DMS53 treated with DMSO at 0.1 percent for 48 hours (cell line): ENCODE data around the gene LRRC63.
"Not testable (repeated sequence)": the region's sequence is repeated elsewhere in the genome, so short reads cannot be mapped to it uniquely, and the experiment has no call there.

Experiments used
- DNase-seq: peaks from one replicate; lab custom pipeline; 2025; ENCODE audit not compliant: unreplicated experiment; lab: John Stamatoyannopoulos, UW

LRRC63 gene

DNA sequence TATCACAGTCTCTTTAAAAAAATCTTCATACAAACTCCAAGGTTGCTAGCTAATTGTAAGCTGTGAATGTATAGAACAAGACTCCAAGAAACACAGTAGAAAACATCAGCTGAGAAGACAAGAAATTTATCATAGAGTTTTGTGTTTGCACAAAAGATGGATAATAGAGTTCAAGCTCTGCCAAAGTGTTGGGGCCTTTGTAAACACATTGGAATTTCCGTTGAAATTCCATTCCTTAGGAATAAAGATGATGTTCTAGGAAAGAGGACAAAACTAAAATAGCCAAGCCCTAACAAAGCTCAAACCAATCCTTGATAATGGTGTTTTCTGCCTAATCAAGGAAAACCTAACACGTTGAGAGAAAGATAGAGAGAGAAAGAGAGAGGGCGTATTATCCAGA lies 20.6 kb downstream of the LRRC63 start:
- DNase-seq, result no peak

DNA sequence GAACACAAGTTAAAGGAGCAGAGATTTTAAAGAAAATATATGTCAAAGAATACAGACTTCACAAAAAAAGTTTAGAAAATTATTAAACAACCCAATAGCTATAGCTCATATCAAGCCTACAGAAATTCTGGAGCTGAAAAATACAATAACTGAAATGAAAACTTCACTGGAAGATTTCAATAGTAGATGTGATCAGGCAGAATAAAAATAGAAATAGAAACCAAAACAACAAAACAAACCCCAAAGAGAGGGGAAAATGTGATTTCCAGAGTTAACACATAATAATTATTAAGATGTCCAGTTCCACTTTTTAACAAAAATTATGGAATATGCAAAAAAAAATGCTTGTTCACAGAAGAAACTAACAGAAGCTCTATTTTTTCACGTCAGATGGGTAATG lies 23.6 kb downstream of the LRRC63 start:
- DNase-seq, result no peak

DNA sequence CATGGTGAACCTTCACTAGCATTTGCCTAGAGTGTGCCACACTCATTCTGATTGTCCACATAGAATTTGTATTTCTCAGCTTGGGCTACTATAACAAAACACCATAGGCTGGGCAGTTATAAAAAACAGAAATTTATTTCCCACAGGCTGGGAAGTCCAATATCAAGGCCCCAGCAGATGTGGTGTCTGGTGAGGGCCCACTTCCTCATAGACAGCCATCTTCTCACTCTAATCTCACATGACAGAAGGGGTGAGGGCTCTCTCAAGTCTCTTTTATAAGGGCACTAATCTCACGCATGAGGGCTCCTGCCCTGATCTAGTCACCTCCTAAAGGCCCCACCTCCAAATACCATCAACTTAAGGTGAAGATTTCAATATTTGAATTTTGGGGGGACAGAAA lies 53.6 kb downstream of the LRRC63 start:
- no peak for DNase-seq

DNA sequence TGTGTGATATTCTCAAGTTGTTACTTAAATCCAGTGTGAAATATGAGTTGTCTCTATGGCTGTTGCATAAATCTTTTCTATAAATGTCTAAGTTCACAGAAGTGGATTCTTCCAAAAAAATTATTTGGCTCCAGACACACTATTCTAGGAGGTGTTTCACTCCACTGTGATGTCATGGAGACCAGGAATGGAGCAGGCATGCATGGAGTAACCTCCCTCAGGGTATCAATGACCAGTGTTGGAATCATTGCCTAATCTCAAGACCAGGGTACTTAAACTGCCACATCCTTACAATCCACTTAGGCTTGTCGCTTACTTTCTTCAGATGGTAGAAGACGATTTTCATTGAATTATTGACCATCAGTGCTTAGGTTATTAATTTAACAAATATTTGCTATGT lies 55.4 kb downstream of the LRRC63 start:
- no peak for DNase-seq

DNA sequence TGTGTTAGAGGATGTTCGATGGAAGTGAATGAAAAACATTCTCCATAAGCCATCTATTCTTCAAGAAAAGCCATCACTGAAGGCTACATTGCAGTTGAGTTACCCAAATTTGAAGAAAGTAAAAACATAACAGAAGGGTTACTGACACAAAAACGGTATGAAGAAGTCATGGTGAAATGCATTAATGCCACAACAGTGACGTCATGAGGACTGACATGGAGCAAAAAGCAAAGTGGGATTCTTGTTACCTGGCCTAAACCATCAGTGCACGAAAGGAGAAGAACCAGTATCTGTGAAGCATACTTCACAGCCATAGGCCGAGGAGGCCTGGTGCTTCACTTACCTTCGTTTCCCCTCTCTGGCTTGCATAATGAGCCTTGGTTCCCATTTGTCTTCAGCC lies 58.7 kb downstream of the LRRC63 start:
- DNase-seq, result no peak

DNA sequence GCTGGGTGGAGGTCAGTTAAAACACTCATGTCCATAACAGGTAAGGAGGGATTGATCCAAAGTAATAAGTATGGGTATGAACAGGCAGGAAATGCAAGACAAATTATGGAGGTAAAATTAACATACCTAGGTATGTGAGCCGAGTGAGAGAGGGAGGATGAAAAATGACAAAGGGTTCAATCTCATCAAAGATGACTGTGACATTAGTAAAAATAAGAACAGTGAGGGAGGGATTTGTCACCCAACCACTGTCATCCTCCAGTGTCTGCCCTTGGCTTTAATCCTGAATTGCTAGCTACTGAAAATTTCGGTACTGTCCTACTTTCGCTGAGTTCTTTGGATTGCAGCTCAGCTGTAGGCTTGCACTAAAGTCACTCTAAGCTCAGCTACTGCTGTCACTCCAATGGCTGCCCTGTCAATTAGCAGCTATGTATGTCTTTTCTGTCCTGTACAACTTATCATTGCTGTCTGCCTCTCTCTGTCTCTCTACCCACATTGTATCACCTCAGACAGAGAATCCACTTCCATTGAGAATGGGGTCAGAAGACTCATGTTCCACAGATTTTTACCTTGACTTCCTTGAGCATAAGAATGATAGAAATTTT lies 62.5 kb downstream of the LRRC63 start:
- DNase-seq, result no peak

DNA sequence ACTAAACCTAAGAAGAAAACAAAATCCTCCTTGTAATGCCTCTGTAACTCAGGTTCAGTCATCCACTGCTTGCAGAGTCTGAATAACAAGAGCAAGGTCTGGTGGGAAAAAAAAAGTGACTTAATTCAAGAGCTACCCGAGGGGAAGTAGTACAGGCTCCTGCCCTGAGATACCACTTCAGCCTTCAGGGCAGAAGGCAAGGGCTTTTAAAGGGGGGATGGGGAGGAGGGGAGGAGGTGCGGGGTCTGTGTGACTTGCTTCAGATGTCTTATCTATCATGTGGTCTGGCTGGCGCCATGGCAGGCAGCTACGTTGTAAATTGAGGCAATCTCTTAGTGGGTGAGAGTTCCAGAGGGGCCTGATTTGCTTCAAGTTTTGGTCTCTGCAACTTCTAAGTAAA lies 66.7 kb downstream of the LRRC63 start:
- DNase-seq, result no peak

DNA sequence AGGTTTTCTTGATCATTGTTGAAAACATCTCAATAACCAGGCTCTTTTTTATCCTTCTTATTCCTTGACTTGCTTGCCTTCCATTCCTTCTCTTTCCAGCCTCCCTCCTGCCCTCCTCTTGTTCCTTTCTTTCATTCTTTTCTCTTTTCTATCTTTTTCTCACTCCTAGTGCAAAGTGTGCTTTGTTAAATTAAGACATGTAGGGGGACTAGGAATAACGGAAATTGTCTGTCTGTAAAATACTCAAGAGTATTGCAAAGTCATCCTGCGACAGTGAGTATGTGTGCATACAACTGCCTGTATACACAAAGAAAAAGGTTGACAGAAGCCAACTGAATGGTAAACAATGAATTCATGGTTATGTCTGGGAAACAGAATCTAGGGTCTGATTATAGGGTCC lies 70.1 kb downstream of the LRRC63 start:
- DNase-seq, result no peak

DNA sequence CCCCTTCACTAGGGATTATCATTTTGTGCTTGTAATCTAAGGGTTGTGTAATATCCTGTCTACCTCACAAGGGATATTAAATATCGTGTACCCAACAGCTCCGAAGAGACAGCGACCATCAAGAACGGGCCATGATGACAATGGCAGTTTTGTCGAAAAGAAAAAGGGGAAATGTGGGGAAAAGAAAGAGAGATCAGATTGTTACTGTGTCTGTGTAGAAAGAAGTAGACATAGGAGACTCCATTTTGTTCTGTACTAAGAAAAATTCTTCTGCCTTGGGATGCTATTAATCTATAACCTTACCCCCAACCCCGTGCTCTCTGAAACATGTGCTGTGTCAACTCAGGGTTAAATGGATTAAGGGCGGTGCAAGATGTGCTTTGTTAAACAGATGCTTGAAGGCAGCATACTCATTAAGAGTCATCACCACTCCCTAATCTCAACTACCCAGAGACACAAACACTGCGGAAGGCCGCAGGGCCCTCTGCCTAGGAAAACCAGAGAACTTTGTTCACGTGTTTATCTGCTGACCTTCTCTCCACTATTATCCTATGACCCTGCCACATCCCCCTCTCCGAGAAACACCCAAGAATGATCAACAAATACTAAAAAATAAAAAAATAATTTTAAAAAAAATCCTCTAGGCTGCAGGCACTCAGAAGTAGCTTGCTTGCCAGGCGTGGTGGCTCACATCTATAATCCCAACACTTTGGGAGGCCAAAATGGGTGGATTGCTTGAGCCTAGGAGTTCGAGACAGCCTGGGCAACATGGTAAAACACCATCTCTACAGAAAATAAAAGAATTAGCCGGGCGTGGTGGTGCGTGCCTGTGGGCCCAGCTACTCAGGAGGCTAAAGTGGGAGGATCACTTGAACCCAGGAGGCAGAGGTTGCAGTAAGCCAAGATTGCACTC lies 72.4 kb downstream of the LRRC63 start:
- DNase-seq, result not testable (repeated sequence)

DNA sequence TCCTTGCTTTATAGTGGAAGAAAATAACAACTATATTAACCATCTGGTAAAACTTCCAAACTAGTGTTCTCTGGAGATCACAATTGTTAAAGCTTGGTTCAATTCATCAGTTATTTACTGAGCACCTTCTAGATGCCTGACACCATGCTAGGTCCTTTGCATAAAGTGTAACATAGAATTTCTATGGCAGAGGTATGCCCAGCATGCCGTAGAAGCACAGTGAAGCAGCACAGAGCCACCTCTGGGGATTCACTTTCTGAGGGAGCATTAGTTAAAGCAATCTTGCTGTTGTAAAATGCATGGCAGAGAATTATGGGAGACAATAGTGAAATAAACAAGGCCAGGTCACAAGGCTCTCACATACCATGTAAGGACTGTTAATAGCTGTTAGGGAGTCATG lies 75.2 kb downstream of the LRRC63 start:
- no peak for DNase-seq

DNA sequence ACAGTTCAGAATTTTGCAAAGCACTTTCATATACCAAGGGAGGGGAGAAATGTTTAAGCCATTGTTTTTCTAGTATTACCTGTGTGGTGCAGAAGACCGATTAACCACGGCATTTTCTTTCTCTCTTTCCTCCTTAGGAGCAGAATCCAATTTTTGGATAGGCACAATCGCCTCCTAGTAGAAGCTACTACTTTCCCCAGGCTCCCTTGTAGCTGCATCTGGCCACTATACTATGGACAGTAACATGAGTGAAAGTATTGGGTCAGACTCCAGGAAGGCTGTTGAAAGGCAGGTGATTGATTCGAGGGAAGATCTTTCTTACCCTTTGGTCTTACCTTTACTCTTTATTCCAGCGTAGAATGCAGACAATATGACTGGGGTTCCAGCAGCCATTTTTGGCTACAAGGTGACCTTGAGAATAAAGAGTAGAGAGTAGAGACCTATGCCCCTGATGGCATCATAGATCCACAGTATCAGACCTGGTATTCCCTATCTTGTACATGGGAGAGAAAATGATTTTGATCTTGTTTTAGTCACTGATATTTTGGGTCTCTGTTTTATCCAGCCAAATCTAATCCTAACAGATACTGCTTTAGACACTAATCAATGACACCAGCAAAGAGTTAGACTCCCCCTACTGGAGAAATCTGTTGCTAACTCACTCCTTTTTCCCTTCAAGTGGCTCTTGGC lies 77.0 kb downstream of the LRRC63 start:
- DNase-seq, result peak; percentile 37

DNA sequence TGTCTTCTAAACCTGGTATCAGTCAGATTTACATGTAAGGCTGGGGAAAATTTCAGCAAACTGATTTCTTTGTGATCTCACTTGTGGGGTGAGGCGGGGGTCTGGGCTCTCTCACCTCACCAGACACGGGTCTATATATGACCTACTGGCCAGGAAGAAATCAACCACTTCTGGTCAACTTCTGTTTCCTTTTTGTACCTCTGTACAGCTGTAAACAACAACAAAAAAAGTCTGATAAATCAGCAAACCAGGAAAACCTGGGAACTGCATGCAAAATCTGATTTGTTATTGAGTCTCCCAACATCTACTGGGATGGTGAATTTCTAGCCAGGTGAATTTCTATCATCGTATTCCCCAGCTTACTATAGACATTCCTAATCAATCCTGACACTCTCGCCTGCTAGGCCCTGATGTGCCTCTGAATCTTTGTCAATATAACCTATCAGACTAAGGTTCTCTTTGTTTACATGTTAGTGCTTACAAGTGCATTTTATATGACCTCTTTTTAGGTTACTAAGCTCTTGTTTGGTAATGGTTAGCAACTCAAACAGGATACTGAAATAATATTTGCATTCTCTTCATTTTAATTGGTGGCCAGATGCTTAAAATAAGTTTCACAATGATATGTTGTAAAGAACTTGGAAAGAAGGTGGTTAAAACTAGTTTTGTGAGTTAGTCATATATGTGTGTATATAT lies 77.7 kb downstream of the LRRC63 start:
- DNase-seq, result no peak

DNA sequence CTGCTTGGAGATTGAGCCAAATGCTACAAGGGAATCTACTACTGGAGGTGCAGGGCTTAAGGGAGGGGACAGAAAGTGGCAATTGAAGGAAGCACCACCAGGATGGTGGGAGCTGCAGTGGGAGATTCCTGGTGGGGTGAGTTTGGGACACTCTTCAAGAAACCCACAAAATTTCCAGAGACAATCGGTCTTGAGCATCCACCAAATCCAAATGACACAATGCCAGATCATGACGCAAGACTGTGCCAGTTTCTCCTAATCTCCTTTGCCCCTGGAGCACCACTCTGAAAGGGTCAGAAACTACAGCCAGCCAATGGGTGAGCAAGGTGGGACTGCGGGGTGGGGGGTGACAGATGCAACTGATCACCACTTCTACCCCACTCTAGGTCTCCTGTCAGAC lies 78.7 kb downstream of the LRRC63 start:
- DNase-seq, result no peak

DNA sequence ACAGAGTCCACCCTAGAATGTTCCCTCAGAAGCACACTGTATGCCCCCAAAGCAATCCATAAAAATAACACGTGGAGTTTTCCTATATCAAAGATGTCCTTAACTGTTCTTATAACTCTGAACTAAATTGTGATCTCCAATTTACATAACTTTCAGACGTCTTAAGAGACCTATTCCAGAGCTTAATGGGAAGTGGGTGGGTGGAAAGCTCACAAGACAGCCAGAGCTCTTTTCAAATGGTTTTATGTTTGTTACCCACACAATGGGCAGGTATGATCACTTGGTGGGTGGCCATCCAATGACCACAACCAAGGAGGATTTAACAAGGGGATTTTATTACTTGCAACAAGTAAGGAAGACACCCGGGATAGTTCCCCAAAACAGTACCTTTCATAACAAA lies 81.7 kb downstream of the LRRC63 start:
- no peak for DNase-seq

DNA sequence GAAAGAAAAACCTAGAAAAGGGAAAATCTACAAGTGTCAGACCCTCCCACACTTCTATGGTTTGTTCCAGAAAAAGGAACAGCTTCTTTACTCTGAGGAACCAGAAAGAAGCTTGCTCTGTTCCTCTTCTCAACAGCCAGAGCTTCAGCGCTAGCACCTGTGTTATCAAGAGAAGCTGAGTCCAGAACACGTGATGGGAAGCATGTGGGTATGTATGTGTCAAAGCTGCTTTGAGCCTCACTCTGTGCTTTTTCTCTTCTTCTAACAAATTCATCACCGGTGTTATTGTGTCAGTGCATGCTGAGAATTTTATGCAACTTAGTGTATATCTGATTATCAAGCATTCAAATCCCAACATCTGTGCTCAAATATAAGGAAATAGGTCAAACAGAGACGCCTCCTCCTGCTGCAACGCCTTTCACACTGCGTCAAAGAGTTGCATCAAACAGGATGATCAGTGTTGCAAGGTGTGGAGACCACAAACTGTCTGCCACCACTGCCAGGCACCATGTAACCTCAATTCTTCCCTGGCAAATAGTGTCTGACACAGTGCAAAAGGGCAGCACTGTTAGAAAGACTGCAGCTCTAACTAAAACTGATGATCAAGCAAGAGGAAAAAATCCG lies 83.9 kb downstream of the LRRC63 start:
- no peak for DNase-seq

DNA sequence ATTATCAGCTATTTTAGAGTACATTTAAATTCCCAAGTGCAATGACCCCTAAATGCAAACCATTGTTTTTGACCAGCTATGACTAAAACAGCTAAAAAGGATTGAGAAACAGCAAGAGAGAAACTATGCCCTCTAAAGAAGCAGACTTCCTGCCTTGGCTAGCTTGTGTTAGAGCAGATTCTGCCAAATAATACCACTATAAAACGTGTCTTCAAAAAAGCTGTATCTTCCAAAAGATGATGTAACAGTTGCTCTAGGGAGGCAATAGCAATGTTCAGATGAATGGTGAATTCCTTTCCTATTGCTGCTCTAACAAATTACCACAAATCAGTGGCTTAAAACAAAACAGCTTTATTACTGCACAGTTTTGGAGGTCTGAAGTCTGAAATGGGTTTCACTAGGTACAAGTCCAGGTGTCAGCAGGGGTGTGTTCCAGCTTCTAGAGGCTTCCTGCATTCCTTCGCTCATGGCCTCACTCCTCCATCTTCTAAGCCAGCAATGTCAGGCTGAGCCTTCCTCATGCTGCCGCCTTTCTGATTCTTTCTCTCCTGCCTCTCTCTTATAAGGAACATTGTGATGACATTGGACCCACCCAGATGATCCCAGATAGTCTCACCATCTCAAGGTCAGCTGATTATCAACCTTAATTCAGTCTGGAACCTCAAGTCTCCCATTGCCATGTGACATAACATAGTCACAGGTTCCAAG lies 84.5 kb downstream of the LRRC63 start:
- no peak for DNase-seq

DNA sequence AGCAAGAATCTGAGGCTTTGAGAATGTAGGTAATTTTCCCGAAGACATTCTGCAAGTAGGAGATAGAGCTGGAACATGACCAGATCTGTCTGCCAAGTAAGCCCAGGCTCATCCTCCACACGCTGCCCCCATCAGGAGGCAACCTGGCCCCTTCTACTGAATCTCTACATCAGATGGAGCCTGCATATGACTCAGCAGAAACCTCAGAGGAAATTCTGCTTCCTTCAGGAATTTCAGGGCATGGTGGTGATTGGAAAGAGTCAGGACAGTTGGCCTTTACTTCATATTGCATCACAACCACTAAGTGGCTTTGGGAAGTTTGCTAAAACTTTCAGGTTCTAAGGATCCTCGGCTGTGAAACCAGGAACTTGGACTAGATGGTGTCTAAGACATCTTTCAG lies 85.2 kb downstream of the LRRC63 start:
- DNase-seq, result no peak

DNA sequence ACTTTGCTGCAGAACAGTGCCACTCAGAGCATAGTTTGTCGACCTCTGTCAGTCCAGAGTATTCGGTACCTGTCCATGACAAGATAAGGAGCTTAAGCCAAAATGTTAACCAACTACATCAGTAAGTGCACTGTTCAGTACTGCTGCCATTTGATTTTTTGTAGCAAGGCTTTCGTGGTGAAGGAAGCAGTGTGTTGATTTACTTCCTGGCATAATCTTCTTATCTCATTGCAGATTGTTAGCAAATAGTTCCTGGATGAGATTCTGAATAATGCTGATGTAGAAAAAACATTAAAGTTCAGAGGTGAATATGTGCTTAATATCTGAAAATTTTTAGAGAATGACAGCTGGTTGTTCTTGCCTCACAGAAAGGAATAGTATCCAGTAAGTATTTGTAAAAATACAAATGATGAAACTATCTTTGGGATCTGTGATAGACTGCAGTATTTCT lies 85.7 kb downstream of the LRRC63 start:
- no peak for DNase-seq

DNA sequence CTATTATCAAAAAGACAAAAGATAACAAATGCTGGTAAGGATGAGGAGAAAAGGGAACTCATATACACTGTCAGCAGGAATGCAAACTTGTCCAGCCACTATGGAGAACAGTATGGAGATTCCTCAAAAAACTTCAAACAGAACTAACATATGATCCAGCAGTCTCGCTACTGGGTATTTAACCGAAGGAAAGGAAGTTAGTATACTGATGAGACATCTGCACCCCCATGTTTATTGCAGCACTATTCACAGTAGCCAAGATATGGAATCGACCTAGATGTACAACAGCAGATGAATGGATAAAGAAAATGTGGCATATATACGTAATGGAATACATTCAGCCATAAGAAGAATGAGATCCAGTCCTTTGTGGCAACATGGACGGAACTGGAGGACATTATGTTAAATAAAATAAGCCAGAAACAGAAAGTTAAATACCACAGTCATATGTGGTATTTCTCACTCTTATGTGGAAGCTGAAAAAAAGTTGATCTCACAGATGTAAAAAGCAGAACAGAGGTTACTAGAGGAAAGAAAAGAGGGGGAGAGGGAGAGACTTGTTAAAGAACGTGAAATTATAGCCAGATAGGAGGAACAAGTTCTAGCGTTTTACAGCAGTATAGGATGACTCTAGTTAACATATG lies 92.1 kb downstream of the LRRC63 start:
- DNase-seq, result no peak

DNA sequence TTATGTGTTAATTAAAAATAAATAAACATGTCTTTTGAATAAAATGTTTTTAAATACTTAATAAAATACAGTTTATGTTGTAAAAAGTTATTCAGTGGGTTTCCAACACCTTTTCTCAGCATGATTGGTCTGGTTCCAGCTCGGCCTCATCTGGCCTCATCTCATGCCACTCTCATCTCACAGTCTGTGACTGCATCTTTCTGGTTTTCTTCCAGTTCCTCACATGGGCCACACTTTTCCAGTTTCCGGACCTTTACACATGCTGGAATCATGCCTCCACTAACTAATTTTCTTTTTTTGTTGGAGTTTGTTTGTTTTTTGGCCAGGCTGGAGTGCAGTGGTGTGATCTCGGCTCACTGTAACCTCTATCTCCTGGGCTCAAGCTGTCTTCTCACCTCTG lies 92.8 kb downstream of the LRRC63 start:
- no peak for DNase-seq
